Lower leg skin (tissue), 3 donors: Measurements from ENCODE around the gene ERICH3.
"Not testable (repeated sequence)": the region's sequence is repeated elsewhere in the genome, so short reads cannot be mapped to it uniquely, and the experiment has no call there.

Experiments used
- CTCF ChIP-seq, 3 donors: fragments of 450-650 bp; IDR thresholded peaks; one replicate each; pipeline ENCODE4 v1.5.1; 2016; ENCODE audit warnings: antibody characterized with exemption in 3 of 3, mild to moderate bottlenecking in 3 of 3, moderate library complexity in 2 of 3
- POLR2A ChIP-seq, 2 donors: fragments of 450-650 bp; IDR thresholded peaks; one replicate each; pipeline ENCODE4 v1.6.1; 2016 to 2017; ENCODE audit warnings: antibody characterized with exemption in 2 of 2, mild to moderate bottlenecking in 1 of 2, moderate library complexity in 1 of 2

- TF ChIP-seq CTCF, POLR2A (IDR thresholded peaks at IDR 0.05): not testable (repeated sequence)
Measured at GRCh38 chr1:74670866-74671265, 2.7 kb downstream of the ERICH3 start.
